Activated T-cell treated with anti-CD3 and anti-CD28 coated beads, Interleukin-2, amount 50 U/mL, for 4 hours (primary cell): ENCODE results near the gene TAF3. TPM values are rescaled to one million over a fixed set of nuclear protein-coding genes. Genes with fewer than 3 reads are reported as not detected.
A peak's percentile ranks its signal among the peaks of the same experiment; 100 is the strongest.

Source experiments
- ATAC-seq, 2 donors: fragments of 200-7000 bp; cut with Tn5 transposase; one replicate each; pipeline ENCODE4 v1.10.0; 2021
- DNase-seq: peaks from one replicate; pipeline ENCODE4 v3.0.0-alpha.2; 2020
- H3K27me3 Mint-ChIP-seq: one replicate; pipeline ENCODE4 v1.8.0; 2021; ENCODE audit warnings: low read depth, mixed read lengths
- H3K36me3 Mint-ChIP-seq: one replicate; pipeline ENCODE4 v1.8.0; 2022; ENCODE audit warnings: mixed read lengths; ENCODE audit not compliant: insufficient read depth
- H3K4me1 Mint-ChIP-seq: one replicate; pipeline ENCODE4 v1.8.0; 2021; ENCODE audit warnings: low read depth, mixed read lengths
- H3K4me3 Mint-ChIP-seq: one replicate; pipeline ENCODE4 v1.8.0; 2021; ENCODE audit warnings: mild to moderate bottlenecking, moderate library complexity, mixed read lengths
- H3K9me3 Mint-ChIP-seq: one replicate; pipeline ENCODE4 v1.8.0; 2021; ENCODE audit warnings: mixed read lengths
- total RNA-seq, 3 donors: library from RNA; stranded (reverse); gene quantifications; one replicate each; pipeline ENCODE4 v1.2.1, GENCODE V29; 2021

Gene TAF3
- total RNA-seq, 3 donors from 2014 or later, result 21.0 to 22.2 (median 22.0) TPM

DNA sequence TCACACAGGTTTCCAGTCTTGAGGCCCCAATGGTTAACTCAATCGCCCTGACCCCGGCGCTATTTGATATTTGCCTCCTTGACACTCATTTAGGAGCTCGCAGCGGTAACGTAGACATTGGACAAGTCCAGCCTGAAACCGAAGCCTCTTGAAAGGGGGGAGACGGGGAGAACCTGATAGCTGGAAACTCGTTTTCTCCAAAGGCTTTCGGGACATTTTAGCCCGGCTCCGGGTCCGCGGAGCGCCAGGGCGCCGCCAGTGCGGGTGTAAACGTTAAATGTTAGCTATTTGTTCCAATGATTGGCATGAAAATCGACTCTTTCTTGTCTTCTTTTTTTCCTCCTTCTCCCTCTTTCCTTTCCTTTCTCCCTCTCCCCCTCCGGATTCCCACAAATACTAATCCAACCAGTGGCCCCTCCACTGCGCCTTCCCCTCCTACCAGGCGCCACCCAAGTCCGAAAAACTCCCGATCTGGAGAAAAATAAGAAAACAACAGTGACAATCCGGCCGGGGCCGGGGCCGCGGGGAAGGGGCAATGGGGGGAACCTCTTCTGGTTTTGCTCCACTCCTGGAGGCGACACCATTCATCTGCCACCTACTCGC lies 219.0 kb downstream of the TAF3 start:
- ATAC-seq (no peak), DNase-seq (no peak)
- Mint-ChIP-seq H3K4me3 (no peak overlapping the region), H3K4me1 (peaks cover 27% of the 10 kb centered on the region), H3K27me3 (peaks cover 87% of the 10 kb centered on the region), H3K9me3 (peaks cover 12% of the 10 kb centered on the region), H3K36me3 (peaks cover 2% of the 10 kb centered on the region)

DNA sequence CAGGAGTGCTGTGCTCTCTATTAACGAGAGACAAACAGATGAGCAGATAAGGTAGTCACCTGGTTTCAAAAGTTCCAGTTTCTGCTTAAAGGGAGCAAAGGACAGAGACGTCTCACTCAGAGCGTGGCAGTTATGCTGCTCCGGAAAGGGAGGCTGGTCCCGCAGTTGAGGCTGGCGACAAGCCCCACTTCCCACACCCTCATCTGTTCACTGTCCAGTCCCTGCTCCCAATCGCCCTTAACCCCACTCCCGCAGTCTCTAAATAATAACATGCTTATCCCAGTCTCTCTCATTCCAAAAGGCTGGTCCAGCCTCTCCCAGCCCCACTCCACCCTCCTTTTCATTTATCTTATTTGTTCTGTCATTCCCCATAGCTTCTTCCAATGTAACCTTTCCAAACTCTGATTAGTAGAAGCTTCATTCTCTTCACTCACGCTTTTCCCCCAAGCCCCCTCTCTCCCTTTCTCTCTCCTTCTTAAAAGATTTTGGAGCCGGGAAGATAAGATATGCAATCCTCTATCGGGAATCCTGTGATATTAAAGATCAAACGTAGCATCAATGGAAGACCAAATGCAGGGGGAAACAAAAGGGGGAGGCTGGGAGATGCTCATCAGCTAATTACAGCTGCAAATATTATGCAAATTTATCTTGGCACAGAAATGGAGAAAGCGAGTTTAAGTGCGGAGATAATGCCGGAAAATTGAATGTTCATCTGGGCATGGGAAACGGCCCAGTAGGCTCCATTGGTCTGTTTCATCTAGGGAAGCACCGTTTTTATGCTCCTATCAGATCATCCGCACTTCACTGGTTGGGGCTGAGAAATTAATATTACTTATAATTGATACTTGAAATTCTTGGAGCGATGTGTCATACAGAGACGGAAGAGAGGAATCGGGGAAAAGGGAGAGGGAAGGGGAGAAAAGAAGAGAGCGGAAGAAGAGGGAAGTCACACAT lies 219.9 kb downstream of the TAF3 start:
- DNase-seq, result no peak
- Mint-ChIP-seq H3K4me3 (no peak overlapping the region), H3K36me3 (peaks cover 2% of the 10 kb centered on the region), H3K27me3 (peaks cover 87% of the 10 kb centered on the region), H3K4me1 (peaks cover 34% of the 10 kb centered on the region), H3K9me3 (peaks cover 12% of the 10 kb centered on the region)
- ATAC-seq, result no peak

DNA sequence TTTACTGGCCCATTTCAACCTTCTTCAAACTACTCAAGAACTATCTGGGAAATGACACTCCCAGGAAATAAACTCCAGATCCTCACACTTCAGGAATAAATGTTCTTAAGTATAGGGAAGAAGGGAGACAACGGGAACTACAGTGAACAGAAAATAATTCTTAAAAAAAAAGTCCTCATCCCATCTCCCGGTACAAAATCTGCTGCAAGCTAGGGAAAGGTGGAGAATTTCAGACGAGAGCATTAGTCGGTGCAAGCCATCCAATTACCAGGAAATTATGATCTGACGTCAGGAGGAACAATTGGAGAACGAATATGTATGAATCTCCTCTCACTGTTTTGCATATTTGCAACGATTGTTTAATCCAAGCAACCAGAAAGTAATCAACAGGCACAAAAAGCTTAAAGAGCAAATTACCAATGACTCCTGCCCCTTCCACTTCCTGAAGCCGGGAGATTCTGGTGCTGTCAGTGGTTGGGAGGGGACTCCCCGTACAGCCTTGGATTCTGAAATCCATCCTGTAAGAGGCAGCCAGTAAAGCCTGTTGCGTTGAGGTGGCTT lies 221.1 kb downstream of the TAF3 start:
- H3K4me1 Mint-ChIP-seq, result peaks cover 43% of the 10 kb centered on the region
- no peak for DNase-seq
- H3K36me3 Mint-ChIP-seq, result no peaks in the 10 kb centered on the region
- H3K9me3 Mint-ChIP-seq, result peaks cover 12% of the 10 kb centered on the region
- H3K27me3 Mint-ChIP-seq, result peaks cover 89% of the 10 kb centered on the region
- ATAC-seq, result no peak
- H3K4me3 Mint-ChIP-seq, result no peak overlapping the region

GRCh38 chr10:8040651-8041050 lies 222.3 kb downstream of the TAF3 start:
- no peak overlapping the region for H3K4me3 Mint-ChIP-seq
- ATAC-seq (no peak), DNase-seq (no peak)
- peaks cover 48% of the 10 kb centered on the region for H3K4me1 Mint-ChIP-seq
- H3K9me3 Mint-ChIP-seq, result peaks cover 12% of the 10 kb centered on the region
- H3K36me3 Mint-ChIP-seq, result no peaks in the 10 kb centered on the region
- peaks cover 94% of the 10 kb centered on the region for H3K27me3 Mint-ChIP-seq

DNA sequence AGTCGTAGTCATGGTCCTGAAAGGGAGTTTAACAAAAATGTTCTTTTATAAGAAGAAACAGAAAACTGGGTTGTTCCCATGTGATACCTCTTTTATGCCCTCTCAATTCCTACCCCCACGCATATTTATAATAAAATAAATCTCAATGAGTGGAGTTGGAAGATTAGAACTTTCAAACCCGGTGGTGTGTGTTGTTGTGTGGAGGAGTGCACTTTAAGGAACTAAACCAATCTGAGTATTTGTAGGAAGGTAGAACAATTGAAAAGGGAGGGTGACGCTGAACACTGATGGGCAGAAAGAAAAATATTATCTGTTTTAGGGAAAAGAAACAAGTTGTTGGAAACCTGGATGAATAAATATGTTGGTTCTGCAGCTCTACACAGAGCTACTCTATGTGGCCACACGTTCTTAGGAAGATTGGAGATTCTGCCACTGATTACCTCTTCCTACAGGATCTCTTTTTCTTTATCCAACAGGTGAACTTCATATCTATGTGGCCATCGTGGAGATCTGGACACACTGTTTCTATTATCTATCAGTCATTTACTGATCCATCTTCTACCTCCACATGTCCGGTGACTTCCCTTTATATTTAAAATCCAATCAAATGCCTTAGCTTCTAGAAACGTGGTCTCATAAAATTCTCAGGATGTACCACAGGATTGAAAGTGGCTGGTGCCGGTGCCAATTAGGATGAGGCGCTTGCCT lies 223.1 kb downstream of the TAF3 start:
- peaks cover 12% of the 10 kb centered on the region for H3K9me3 Mint-ChIP-seq
- no peak for ATAC-seq
- peaks cover 97% of the 10 kb centered on the region for H3K27me3 Mint-ChIP-seq
- no peaks in the 10 kb centered on the region for H3K36me3 Mint-ChIP-seq
- peaks cover 56% of the 10 kb centered on the region for H3K4me1 Mint-ChIP-seq
- no peak for DNase-seq
- no peak overlapping the region for H3K4me3 Mint-ChIP-seq

GRCh38 chr10:8041992-8042720 lies 223.9 kb downstream of the TAF3 start:
- Mint-ChIP-seq H3K27me3 (peaks cover 98% of the 10 kb centered on the region), H3K9me3 (peaks cover 12% of the 10 kb centered on the region), H3K36me3 (no peaks in the 10 kb centered on the region), H3K4me3 (no peak overlapping the region), H3K4me1 (peaks cover 56% of the 10 kb centered on the region)
- no peak for DNase-seq
- no peak for ATAC-seq

- no peak for DNase-seq
- H3K27me3 Mint-ChIP-seq, result peaks cover 98% of the 10 kb centered on the region
- no peak overlapping the region for H3K4me3 Mint-ChIP-seq
Observed at GRCh38 chr10:8042721-8043568, 224.6 kb downstream of the TAF3 start.

DNA sequence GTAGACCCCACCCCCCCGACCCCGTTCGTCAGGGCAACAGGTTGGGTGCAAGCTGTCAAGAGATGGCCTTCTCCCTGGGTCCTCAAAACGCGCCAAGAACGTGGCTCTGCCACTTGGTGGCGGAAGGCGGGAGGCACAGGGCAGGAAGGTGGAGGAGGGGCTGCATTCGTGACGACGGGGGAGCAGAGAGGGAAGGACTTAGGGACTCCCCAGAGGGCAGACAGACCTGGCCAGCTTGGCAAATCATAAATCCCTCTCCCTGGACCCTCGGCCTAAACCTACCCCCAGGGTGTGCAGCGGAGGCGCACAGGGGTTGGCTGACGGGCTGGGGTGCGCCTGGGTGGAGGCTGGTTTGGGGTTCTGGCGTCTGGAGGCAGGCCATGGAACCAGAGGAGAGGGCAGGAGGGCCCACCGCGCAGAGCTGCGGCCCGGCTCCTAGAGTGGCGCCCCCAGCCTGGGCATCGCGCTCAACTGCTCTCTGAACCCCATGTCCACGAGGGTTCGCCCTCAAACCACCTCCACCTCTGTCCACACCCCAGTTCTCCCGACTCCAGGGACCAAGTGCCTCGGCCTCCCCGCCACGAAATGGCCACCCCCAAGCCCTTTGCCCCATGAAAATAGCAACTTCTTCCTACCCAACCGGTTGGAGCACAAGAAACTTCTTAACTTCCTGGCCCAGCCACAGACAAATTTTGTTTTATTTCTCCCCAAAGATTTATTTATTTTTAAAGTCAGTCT lies 225.4 kb downstream of the TAF3 start:
- H3K9me3 Mint-ChIP-seq, result peaks cover 5% of the 10 kb centered on the region
- H3K4me1 Mint-ChIP-seq, result peaks cover 58% of the 10 kb centered on the region
- H3K4me3 Mint-ChIP-seq, result no peak overlapping the region
- DNase-seq (no peak), ATAC-seq (peak; percentile 28 to 36)
- peaks cover 98% of the 10 kb centered on the region for H3K27me3 Mint-ChIP-seq
- no peaks in the 10 kb centered on the region for H3K36me3 Mint-ChIP-seq

More at GRCh38 chr10:8042721-8043568, 224.6 kb downstream of the TAF3 start:
- H3K36me3 Mint-ChIP-seq, result no peaks in the 10 kb centered on the region
- peaks cover 56% of the 10 kb centered on the region for H3K4me1 Mint-ChIP-seq
- no peak for ATAC-seq
- peaks cover 12% of the 10 kb centered on the region for H3K9me3 Mint-ChIP-seq

DNA sequence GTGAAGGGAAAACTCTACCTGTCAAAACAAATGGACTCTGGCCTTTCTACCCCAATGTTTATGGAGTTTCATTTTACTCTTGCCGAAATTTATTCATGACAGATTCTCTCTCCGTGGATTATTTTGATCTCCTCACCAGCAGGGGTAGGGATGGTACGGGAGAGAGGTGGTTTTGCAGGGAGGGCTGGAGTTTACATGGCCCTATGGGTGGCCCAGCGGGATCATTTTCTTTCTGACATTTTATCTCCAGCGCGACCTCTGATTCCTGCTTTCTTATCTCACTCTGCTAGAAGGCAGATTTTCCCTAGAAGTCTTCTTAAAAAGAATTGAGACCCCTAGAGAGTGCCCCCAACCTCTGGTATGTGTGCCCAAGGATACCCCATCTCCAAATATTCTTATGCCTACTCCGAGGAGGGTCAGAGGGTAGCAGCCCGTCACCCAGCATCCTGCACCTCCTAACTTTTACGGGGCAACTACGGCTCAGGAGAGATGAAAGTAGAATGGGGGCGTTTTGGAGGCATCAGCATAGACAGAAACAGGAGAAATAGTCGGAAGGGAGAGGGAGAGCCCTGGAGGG lies 226.1 kb downstream of the TAF3 start:
- ATAC-seq (no peak), DNase-seq (no peak)

DNA sequence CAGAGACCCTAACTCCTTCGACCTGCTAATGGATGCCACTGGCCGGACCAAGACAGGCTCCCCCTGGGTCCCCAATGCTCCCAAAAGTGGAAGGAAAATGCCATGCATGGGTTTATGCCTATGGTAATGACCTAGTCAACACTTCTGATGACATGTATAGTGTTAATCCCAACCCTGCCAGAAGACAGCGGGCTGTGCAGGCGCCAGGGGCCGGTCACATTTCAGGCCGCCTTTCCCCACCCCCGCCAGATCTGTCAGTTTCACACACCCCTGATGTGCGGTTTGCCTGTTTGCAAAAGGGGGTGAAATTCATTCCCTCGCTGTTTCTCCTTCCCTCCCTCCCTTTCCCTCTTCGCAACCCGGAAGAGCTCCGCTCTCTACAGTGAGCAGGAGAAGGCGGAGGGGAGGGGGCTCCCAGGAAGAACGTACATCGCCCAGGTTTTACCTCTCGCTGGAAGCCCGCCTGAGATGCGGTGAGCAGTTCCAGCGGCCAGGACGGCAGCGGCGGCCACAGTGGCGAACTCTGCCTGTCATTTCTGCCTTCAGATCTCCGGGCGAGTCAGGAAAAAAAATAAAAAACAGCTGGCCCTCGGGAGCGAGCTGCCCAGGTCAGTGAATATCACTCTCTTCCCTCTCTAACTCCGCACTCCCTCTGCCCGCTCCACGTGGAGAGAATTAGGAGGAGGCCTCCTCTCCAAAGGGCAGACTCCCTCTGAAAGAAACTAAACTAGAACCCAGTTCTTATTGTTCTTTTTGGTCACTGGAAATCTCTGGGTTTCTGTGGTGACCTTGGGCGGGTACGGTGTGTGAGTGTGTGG lies 226.8 kb downstream of the TAF3 start:
- peak; percentile 17 to 30 for ATAC-seq
- Mint-ChIP-seq H3K27me3 (peaks cover 89% of the 10 kb centered on the region), H3K9me3 (no peaks in the 10 kb centered on the region), H3K4me1 (peaks cover 61% of the 10 kb centered on the region), H3K36me3 (no peaks in the 10 kb centered on the region), H3K4me3 (peak overlapping the region; percentile 56)
- DNase-seq, result no peak

More for the DNA sequence above, 226.1 kb downstream of the TAF3 start:
- Mint-ChIP-seq H3K9me3 (peaks cover 2% of the 10 kb centered on the region), H3K36me3 (no peaks in the 10 kb centered on the region), H3K4me3 (no peak overlapping the region), H3K4me1 (peaks cover 62% of the 10 kb centered on the region), H3K27me3 (peaks cover 96% of the 10 kb centered on the region)

DNA sequence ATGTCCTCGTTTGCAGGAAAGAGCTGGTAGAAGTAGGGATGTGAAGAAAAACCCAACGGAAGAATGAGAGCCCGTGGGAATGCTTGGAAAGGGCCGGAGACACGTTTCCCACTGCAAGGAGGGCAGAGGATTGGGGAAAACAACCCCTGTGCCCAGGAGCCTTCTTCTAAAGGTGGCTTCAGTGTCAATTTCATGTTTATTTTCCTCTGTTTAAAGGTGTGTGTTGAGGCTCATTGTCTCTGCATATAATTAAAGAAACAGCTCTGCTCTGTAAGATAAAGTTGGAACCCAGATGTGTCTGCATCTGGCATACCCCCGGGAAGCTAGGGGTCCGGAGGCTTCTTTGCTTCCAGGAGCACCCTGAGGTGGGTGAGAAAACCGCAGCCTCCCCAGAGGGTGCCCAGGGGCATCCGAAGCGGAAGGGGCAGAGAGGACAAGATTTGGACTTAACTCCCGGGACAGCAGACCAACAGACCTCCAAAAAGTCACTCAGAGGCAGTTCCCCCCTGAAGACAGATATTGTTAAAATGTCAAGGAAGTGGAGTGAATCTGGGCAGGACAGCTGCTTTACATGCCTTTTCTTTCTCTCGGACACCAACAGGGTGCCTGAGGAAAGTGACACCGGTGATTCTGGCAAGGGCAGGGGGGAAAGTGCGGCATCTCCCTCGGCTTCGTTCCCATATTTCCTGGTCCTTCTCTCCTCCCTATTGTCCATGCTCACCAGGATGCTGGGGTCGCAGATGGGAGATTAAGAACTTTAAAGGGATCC lies 227.6 kb downstream of the TAF3 start:
- ATAC-seq (no peak), DNase-seq (no peak)
- Mint-ChIP-seq H3K27me3 (peaks cover 84% of the 10 kb centered on the region), H3K9me3 (no peaks in the 10 kb centered on the region), H3K4me3 (peak overlapping the region; percentile 56), H3K36me3 (no peaks in the 10 kb centered on the region), H3K4me1 (peaks cover 63% of the 10 kb centered on the region)
